Frontal cortex (tissue), 4 donors: Measurements from ENCODE around the gene FLNC. TPM values are rescaled to one million over a fixed set of nuclear protein-coding genes. Genes with fewer than 3 reads are reported as not detected.

Experiments
- DNase-seq, 2 donors: peaks; one replicate each; pipeline ENCODE4 v3.0.0; 2012; ENCODE audit warnings: low spot score in 2 of 2
- FAIRE-seq: peaks from 2 replicates; lab custom pipeline; 2012; peaks lifted over from hg19 to GRCh38; lab: Jason Lieb, UNC
- total RNA-seq: library from RNA; depleted of rRNA; stranded (reverse); fragments of >200 nt; gene quantifications from one replicate; pipeline ENCODE4 v1.2.3, GENCODE V29; 2014
- donor health status: control.
- donor health status: control.
- donor health status: control.

Gene FLNC
- total RNA-seq, 1 donor from 2014 or later, result 2.4 TPM

- DNase-seq (no peak), FAIRE-seq (no peak)
Observed at GRCh38 chr7:128873234-128873633, 43.0 kb downstream of the FLNC start.

DNA sequence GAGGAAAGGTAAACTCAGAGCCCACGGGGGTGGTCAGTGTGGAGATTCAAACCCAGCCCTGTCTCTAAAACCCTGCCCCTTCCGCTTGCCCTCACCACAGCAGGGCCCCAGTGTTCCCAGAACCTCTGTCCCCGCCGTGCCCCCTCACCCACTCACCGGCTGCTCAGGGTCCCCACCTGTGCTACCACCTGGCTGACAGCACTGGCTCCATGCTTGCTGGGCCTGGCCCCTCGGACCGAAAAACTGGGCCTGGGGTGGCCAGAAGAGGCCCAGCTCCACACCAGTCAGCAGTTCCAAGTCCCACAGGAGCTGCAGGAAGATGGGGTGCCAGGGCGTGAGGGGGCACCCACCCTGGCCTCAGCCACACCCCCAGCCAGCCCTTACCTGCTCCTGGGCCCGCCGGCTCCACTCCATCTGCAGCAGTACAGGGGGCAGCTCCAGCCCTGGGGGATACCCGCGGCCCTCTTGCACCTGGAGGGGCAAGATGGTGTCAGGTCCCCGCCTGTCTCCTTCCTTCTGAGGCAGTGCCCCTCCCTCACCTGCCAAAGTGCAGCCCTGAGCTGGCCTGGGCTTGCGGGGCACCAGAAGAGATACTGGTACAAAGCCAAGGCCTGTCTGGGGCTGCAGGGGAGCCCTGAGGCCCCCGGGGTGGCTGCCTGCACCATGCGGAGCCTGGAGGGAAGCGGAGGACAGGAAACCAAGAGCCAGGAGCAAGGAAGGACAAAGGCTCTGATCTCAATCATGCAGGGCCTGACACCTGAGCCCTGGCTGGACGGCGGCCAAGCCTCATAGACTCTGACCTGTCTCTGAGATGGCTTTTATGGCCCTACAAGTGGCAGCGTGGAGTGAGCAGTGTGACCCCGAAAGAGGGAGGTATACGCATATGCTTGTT lies 44.2 kb downstream of the FLNC start:
- DNase-seq, result no peak
- FAIRE-seq, result no peak

- DNase-seq, result no peak
- FAIRE-seq, result no peak
Observed at GRCh38 chr7:128875523-128875948, 45.3 kb downstream of the FLNC start.

DNA sequence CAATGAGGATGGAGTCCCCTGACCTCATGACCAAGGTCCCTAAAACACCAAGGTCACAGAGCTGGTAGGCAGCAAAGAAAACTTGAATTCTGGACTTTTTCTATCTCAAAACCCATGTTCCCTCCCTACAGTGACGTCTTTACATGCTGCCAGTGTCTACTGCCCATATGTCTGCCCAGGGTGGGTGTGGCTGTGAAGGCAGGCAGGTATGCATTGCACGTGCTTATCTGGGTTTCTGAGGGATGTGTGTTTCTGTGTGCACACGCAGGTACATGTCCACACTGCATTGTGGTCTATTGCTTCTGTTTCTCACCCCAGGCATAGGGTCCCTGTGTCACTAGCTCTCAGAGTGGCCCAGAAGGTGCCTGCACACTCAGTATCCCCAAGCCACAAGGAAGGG lies 45.9 kb downstream of the FLNC start:
- no peak for DNase-seq
- FAIRE-seq, result no peak

DNA sequence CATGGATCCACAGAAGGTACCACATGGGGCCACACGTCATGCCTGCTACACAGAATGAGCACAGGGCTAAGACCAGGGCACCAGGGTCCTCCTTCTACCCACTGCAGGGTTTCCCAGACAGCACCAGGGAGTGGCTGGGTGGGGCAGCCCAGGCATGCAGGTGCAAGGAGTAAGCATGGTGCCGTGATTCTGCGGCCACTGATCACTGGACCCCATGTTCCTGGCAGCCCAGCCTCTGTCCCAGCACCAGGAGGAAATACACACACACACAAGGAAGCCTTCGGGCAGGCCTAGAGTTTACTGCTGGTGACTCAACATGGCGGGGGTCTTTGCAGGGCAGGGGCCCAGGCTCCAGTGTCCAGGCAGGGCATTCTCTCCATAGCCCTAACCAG lies 46.4 kb downstream of the FLNC start:
- FAIRE-seq (no peak), DNase-seq (no peak)

GRCh38 chr7:128876978-128877755 lies 47.0 kb downstream of the FLNC start:
- DNase-seq, result no peak
- FAIRE-seq, result no peak

DNA sequence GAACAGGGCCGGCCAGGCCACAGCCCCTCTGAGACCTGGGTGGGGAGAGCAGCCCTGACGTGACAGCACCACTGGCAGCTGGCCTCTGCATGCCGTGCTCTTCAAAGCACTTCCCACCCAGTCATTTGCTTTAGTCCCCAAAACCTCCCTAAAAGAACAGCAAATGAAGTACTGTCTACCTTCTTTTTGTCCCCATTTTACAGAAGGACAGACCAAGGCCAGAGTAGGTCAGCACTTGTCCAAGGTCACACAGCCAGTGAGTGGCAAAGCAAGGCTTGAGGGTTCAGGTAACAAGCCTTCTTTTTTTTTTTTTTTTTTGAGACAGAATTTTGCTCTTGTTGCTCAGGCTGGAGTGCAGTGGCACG lies 47.5 kb downstream of the FLNC start:
- DNase-seq (no peak), FAIRE-seq (no peak)

GRCh38 chr7:128878226-128879105 lies 48.3 kb downstream of the FLNC start:
- no peak for DNase-seq
- FAIRE-seq, result no peak

DNA sequence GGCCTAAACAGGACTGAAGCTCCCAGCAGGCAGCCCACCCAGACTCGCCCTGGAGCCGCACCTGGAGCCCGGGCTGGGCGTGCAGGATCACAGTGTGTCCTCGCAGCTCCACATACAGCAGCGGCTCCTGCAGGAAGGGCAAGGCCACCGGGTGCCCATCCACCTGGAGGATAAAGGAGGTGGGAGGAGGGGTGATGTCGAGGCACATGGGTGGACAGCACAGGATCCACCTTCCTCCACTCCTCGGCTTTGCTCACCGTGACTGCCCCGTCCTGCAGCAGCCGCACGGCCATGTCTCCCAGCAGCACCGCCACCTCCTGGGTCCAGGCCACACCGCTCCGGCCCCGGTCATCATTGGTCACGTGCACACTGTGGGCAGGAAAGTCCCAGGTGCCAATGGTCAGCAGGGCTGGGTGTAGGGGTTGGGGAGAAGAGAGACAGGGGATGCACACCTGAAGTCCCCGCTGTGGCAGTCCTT lies 49.3 kb downstream of the FLNC start:
- FAIRE-seq, result no peak

DNA sequence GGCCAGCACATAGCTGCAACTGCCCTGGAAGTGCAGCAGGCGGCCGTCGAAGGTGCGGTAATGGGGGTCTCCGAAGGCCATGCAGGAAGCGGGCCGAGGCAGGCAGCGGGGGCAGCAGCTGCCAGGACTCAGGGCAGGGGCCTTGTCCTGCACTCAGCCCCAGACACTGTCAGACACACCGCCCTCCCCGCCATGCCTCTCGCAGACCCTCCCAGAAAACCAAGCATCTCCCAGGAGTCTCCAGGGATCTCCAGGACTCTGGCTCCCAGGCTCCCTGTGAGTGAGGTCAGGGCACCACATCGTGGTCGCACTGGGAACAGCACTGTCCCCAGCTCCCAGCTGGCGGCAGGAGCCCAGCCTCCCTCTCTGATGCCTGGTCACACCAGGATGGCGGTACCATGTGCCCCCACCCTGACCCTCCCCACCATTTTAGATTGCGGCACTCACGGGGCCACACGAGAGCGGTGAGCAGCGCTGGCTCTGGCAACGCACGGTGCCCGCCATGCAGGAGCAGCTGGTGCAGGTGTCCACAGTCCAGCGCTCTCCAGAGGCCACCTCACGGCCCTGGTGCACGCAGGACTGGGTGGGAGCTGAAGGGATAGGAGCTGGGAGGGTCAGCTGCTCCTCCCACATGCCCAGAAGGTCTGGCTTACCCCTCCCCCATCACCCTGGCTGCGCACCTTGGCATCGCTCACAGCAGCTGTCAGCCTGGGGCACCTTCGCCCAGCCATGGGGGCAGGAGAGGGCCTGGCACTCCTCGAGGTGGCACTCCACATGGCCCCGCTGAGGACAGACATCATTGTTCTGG lies 49.9 kb downstream of the FLNC start:
- no peak for FAIRE-seq
- DNase-seq, result peak; percentile 86 to 96

More for the DNA sequence above, 49.3 kb downstream of the FLNC start:
- no peak for DNase-seq

- FAIRE-seq (no peak), DNase-seq (no peak)
Observed at GRCh38 chr7:128880791-128881457, 50.7 kb downstream of the FLNC start.

GRCh38 chr7:128881458-128882125 lies 51.4 kb downstream of the FLNC start:
- no peak for DNase-seq
- FAIRE-seq, result no peak

- no peak for FAIRE-seq
- DNase-seq, result no peak
Observed at GRCh38 chr7:128882134-128882533, 51.9 kb downstream of the FLNC start.

- DNase-seq (peak; percentile 85 to 94), FAIRE-seq (no peak)
Observed at GRCh38 chr7:128883622-128884448, 53.6 kb downstream of the FLNC start.

GRCh38 chr7:128884561-128885369 lies 54.6 kb downstream of the FLNC start:
- DNase-seq, result no peak
- FAIRE-seq, result no peak

DNA sequence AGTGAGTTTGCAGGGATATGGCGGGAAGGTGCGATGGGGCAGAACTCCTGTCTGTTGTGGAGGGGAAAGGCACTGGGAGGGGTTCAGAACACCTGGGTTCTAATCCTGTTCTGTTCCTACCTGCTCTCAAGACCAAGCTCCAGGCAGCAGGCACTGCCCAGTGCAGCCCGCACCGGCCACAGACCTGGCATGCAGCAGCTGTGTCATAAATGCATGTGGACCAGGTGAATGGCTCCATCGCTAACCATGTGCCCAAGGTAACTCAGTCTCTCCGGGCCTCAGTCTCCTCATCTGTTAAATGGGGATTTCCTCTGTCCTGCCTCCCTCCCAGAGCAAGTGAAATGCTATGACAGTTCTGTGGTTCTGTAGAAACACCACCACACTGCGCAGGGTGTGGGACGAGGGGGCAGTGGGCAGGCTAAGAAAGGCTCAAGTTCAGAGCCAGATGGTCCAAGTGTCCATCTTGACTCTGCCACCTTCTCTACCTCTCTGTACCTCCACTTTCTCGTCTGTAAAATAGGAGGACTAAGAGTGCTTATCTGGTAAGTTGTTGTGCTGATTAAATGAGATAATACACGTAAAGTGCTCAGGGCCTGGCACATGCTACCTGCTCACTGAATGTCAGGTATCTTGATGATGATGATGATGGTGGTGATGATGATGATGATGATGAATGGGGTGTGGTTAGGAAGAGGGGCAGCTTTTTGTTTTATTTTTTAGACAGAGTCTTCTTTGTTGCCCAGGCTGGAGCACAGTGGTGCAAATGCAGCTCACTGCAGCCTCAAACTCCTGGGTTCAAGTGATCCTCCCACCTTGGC lies 55.4 kb downstream of the FLNC start:
- DNase-seq, result no peak
- FAIRE-seq, result no peak
